GM12873 (cell line): Measurements from ENCODE around the gene TRIP6.

Experiments
- TF ChIP-seq, protein P1 (sequence below): IDR thresholded peaks from 2 replicates; pipeline ENCODE4 v1.5.1; 2012; ENCODE audit warnings: low read depth, mild to moderate bottlenecking, moderate library complexity, low read length, control low read depth; ENCODE audit not compliant: insufficient read depth; ENCODE audit errors: missing control alignments

Gene TRIP6, protein sequence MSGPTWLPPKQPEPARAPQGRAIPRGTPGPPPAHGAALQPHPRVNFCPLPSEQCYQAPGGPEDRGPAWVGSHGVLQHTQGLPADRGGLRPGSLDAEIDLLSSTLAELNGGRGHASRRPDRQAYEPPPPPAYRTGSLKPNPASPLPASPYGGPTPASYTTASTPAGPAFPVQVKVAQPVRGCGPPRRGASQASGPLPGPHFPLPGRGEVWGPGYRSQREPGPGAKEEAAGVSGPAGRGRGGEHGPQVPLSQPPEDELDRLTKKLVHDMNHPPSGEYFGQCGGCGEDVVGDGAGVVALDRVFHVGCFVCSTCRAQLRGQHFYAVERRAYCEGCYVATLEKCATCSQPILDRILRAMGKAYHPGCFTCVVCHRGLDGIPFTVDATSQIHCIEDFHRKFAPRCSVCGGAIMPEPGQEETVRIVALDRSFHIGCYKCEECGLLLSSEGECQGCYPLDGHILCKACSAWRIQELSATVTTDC

DNA sequence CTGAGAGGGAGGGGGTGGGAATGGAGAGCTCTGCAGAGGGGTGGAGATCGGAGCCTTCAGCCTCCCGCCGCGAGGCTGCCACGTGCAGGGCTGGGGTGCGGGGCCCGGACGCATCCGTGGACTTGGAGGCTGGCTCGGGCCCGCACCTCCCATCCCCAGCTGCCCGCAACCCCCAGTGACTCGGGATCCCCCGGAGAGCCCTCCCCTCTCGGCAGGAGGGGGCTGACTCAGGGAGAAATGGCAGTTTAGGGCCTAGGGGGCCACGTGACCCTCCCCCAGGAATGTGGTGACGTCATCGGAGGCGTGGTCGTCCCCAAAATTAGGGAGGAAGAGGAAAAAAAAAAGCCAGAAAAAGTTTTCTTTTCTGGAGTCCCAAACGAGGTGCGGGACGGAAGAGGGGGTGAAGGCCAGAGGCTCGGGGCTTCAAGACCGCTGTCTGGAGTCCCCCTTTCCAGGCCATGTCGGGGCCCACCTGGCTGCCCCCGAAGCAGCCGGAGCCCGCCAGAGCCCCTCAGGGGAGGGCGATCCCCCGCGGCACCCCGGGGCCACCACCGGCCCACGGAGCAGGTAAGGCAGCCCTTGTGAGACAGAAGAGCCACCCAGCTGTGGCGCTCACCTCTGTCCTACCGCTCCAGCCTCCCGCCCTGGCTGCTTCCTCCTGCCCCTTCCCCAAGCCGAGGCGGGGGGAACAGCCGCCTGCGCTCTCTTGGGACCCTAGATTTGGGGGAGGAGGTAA lies at the start of gene TRIP6:
TRIP6 (plus strand) TSS at position 348 of the 736 bp plus-strand sequence; CDS start at position 459, 111 bp downstream.
- TF ChIP-seq, protein P1, sequence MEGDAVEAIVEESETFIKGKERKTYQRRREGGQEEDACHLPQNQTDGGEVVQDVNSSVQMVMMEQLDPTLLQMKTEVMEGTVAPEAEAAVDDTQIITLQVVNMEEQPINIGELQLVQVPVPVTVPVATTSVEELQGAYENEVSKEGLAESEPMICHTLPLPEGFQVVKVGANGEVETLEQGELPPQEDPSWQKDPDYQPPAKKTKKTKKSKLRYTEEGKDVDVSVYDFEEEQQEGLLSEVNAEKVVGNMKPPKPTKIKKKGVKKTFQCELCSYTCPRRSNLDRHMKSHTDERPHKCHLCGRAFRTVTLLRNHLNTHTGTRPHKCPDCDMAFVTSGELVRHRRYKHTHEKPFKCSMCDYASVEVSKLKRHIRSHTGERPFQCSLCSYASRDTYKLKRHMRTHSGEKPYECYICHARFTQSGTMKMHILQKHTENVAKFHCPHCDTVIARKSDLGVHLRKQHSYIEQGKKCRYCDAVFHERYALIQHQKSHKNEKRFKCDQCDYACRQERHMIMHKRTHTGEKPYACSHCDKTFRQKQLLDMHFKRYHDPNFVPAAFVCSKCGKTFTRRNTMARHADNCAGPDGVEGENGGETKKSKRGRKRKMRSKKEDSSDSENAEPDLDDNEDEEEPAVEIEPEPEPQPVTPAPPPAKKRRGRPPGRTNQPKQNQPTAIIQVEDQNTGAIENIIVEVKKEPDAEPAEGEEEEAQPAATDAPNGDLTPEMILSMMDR: no peak

DNA sequence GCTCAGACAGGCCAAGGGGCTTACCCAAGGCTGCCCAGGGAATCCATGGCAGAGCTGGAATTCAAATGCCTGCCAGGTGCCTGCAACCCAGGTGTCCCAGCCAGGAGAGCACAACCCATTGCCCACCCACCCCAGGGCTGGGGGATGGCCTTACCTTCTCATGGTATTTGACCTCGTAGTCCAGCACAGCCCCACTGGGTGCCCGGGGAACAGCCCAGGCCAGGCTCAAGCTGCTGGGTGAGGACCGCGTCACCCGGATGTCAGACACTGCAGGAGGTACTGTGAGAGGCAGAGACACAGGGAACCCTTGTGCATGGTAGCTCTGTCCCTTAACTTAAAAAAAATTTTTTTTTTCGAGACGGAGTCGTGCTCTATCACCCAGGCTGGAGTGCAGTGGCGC lies 48.8 kb upstream of the TRIP6 start:
- TF ChIP-seq, protein P1: no peak

DNA sequence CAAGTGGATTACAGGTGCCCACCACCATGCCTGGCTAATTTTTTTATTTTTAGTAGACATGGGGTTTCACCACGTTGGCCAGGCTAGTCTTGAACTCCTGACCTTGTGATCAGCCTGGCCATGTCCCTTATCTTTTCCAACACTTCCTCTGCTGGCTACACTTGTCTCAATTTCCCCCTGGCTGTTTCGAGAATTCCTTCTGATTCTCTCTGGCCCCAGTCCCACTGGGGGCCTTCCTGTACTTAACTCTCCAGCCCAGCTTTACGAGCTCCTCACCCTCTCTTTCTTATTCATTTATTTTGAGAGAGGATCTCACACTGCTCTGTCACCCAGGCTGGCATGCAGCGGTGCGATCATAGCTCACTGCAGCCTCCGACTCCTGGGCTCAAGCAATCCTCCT lies 48.4 kb upstream of the TRIP6 start:
- TF ChIP-seq, protein P1: no peak

DNA sequence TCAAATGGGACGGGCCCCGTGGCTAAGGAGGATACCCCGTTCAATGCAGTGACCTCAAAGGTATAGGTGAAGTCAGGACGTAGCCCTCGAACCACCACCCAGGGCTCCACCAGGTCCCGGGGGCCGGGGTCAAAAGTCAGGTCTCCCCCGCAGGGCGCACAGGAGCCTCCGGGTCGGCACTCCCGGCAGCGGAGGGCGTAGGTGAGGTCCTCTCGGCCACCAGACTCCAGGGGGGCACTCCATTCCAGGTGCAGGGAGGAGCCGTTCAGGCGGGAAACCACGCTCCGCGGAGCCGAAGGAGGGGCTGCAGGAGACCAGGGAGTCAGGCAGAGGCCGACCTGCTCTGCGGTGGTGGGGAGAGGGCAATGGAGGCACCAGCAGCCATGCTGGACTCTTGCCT lies 47.6 kb upstream of the TRIP6 start:
- TF ChIP-seq, protein P1: no peak

DNA sequence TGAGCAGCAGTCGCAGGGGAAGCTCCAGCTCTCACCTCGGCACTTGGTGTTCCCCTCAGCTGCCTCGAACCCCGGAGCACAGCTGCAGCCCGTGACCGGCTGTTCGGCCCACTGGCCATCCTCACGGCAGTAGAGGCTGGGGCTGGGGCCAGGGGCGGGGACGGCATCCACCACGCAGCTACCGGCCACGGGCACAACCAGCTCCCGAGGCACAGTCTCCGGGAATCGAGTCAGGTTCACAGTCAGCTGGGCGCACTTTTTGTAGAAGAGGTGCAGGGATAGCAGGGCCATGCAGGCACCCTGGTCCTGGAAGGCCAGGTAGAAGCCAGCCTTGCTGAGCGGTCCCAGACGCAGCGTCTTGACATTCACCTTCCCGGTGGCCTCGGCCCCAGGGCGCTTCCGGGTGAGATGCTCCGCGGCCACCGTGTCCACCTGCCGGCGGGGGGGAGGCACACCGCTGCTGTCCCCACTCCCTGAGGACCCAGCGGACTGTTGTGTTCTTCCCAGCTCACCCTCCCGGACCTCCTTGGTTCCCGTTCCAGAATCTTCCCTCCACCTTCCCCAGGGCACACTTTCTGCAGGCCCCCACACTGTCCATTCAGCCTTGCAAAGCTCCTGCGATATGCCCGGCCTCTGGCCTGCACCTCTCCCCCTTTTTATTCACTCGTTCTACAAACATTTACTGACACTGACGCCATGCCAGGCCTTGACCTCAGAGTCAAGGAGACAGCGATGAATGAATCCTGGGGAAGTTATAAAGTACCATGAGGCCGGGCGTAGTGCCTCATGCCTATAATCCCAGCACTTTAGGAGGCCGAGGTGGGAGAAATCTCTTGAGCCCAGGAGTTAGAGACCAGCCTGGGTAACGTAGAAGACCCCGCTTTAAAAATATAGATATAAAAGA lies 44.7 kb upstream of the TRIP6 start:
- TF ChIP-seq, protein P1: no peak

DNA sequence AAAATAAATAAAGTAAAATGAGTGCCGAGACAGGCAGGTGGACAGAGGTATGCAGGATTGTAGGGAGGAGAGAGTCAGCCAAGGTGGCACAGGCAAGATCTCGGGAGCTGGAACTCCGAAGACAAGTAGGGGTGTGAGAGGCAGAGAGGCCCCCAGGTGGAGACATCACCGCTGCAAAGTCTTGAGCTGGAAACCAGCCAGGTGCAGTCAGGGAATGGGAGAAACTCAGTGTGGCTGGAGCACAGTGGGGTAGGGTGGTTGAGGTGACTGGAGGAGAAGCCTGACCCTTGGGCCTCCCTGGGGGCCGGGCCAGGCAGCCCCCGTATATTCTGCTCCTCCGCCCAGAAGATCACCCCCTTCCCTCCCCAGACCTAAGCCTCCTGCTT lies 44.1 kb upstream of the TRIP6 start:
- TF ChIP-seq, protein P1: no peak
